KMS-11 (cell line): Measurements from ENCODE around the gene RAPGEF3.

Experiments used
- H2AFZ ChIP-seq: fragments of 200-600 bp; sonication (generic); 2 replicates; pipeline ENCODE4 v1.6.1; 2016; ENCODE audit warnings: antibody characterized with exemption, mixed run types, low read depth
- H3K27ac ChIP-seq: fragments of 200-600 bp; sonication (generic); 2 replicates; pipeline ENCODE4 v1.6.1; 2016; ENCODE audit warnings: mild to moderate bottlenecking, mixed run types
- H3K27me3 ChIP-seq: fragments of 200-600 bp; sonication (generic); 2 replicates; pipeline ENCODE4 v1.6.1; 2017; ENCODE audit warnings: mild to moderate bottlenecking, low read depth, mixed run types, moderate library complexity; ENCODE audit not compliant: insufficient read depth
- H3K36me3 ChIP-seq: fragments of 200-600 bp; sonication (generic); 2 replicates; pipeline ENCODE4 v1.6.1; 2017; ENCODE audit warnings: mild to moderate bottlenecking, mixed run types; ENCODE audit not compliant: insufficient read depth
- H3K4me1 ChIP-seq: fragments of 200-600 bp; sonication (generic); 2 replicates; pipeline ENCODE4 v1.6.1; 2016; ENCODE audit warnings: mild to moderate bottlenecking, low read depth, mixed run types; ENCODE audit not compliant: poor library complexity, severe bottlenecking
- H3K4me2 ChIP-seq: fragments of 200-600 bp; sonication (generic); 2 replicates; pipeline ENCODE4 v1.7.0; 2016; ENCODE audit warnings: mild to moderate bottlenecking, mixed run types
- H3K4me3 ChIP-seq: fragments of 200-600 bp; sonication (generic); IDR thresholded peaks from 2 replicates; pipeline ENCODE4 v1.6.1; 2017; ENCODE audit warnings: low read depth, low read length, mixed read lengths; ENCODE audit not compliant: insufficient read depth
- H3K79me2 ChIP-seq: fragments of 200-600 bp; sonication (generic); 2 replicates; pipeline ENCODE4 v1.6.1; 2016; ENCODE audit warnings: low read depth, mixed run types; ENCODE audit not compliant: insufficient read depth
- H3K9ac ChIP-seq: fragments of 200-600 bp; sonication (generic); 2 replicates; pipeline ENCODE4 v1.6.1; 2016; ENCODE audit warnings: mild to moderate bottlenecking, mixed run types
- H4K20me1 ChIP-seq: fragments of 200-600 bp; sonication (generic); 2 replicates; pipeline ENCODE4 v1.6.1; 2016; ENCODE audit warnings: mild to moderate bottlenecking, mixed run types; ENCODE audit not compliant: insufficient read depth
- TF ChIP-seq, protein P1 (sequence below): fragments of 200-600 bp; sonication (generic); conservative IDR thresholded peaks from 2 replicates; pipeline ENCODE4 v1.6.1; 2017; ENCODE audit warnings: low read depth, mild to moderate bottlenecking, antibody characterized with exemption, low read length, moderate library complexity, mixed read lengths

RAPGEF3 gene

DNA sequence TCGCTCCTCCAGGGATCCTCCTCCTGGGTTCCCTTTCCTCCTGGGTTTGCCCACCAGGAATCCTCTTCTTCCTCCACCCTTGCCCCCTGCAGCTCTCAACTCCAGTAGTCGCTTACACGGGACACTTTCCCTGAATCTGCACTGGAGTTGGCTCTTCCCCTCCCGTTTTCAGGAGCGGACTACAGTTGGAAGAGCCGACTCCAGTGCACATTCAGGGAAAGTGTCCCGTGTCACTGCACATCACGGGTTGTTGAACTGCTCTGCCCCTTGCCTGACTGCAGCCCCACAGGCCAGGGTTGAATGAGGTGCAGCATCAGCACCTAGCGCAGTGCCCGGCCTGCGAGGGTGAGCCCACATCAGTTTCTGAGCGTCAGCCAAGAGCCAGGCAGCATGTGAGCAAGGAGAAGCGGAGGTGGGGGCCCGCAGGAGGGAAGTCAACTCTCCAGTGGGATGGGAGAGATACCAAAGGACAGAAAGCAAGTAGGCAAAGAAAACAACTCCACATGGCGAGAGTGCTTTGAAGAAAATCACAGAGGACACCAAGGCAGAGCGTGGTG lies 13.1 kb downstream of the RAPGEF3 start:
- Histone ChIP-seq H3K4me1 (peaks cover 42% of the 10 kb centered on the region), H3K36me3 (no peaks in the 10 kb centered on the region), H3K27me3 (no peaks in the 10 kb centered on the region), H3K4me2 (no peak overlapping the region), H2AFZ (no peak overlapping the region), H3K27ac (no peak overlapping the region), H4K20me1 (no peaks in the 10 kb centered on the region), H3K79me2 (no peaks in the 10 kb centered on the region), H3K4me3 (no peak overlapping the region), H3K9ac (no peak overlapping the region)
- TF ChIP-seq, protein P1, sequence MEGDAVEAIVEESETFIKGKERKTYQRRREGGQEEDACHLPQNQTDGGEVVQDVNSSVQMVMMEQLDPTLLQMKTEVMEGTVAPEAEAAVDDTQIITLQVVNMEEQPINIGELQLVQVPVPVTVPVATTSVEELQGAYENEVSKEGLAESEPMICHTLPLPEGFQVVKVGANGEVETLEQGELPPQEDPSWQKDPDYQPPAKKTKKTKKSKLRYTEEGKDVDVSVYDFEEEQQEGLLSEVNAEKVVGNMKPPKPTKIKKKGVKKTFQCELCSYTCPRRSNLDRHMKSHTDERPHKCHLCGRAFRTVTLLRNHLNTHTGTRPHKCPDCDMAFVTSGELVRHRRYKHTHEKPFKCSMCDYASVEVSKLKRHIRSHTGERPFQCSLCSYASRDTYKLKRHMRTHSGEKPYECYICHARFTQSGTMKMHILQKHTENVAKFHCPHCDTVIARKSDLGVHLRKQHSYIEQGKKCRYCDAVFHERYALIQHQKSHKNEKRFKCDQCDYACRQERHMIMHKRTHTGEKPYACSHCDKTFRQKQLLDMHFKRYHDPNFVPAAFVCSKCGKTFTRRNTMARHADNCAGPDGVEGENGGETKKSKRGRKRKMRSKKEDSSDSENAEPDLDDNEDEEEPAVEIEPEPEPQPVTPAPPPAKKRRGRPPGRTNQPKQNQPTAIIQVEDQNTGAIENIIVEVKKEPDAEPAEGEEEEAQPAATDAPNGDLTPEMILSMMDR = no peak

DNA sequence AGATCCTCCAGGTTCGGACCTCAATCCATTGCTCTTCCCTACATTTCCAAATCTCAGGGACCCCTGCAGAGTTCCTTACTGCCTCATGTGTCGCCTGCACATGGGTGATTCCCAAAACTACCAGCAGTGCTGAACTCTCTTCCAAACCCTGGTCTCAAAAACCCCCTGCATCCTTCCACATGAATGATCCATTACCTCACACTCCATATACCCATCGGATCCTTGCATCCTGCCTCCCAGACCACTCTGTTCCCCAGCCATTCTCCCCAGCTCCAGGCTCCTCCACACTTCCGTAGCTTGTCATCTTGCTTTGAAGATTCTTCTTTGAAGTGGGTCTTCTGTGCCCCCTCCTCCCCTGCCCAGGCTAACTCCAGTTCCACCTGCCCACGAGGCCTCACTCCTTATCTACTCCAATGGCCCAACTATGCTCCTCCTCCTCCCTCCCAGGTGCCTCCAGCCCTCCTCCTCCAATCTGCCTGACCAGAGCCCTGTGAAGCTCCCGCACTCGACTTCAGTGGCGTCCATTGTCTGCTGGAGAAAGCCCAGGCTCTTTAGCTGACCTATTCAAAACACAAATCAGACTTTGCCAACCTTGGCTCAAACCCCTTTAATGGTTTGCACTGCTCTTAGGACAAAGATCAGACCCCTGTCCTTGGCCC lies 13.8 kb downstream of the RAPGEF3 start:
- Histone ChIP-seq H3K27me3 (no peaks in the 10 kb centered on the region), H3K36me3 (no peaks in the 10 kb centered on the region), H3K79me2 (no peaks in the 10 kb centered on the region), H4K20me1 (no peaks in the 10 kb centered on the region), H2AFZ (no peak overlapping the region), H3K9ac (no peak overlapping the region), H3K27ac (no peak overlapping the region), H3K4me1 (peaks cover 48% of the 10 kb centered on the region), H3K4me2 (no peak overlapping the region), H3K4me3 (no peak overlapping the region)
- TF ChIP-seq, protein P1 = no peak

DNA sequence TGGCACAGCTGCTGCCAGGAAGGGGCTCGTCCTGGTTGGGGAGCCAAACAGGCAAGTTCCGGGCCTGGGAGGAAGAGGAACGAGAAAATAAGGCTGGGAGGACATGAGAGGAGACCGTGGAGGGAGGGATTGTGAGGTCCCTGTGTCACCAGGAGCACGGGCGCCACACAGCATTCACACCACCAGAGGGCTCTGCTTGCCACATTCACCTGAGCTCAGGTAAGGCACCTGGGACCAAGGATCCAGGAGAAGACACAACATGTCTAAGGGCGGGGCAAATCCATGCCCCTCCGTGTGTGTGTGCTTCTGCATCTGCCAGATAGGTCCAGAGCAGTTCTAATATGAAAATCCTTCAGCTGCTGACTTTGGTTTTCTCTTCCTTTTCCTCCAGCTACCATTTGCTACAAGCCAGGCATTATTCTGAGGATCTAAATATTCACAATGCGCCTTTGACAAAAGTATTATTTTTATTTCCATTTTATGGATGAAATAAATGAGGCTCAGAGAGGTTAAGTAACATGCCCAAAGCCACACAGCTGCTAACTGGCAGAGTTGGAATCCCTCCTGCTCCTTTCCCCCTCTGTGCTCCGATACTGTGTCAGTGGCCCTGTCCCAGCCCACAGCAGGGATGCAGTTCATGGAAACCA lies 14.6 kb downstream of the RAPGEF3 start:
- Histone ChIP-seq H3K4me3 (no peak overlapping the region), H4K20me1 (no peaks in the 10 kb centered on the region), H3K27me3 (no peaks in the 10 kb centered on the region), H3K4me1 (peaks cover 56% of the 10 kb centered on the region), H3K4me2 (no peak overlapping the region), H3K36me3 (no peaks in the 10 kb centered on the region), H3K27ac (no peak overlapping the region), H2AFZ (no peak overlapping the region), H3K79me2 (no peaks in the 10 kb centered on the region), H3K9ac (no peak overlapping the region)
- TF ChIP-seq, protein P1 = peak; percentile 76

DNA sequence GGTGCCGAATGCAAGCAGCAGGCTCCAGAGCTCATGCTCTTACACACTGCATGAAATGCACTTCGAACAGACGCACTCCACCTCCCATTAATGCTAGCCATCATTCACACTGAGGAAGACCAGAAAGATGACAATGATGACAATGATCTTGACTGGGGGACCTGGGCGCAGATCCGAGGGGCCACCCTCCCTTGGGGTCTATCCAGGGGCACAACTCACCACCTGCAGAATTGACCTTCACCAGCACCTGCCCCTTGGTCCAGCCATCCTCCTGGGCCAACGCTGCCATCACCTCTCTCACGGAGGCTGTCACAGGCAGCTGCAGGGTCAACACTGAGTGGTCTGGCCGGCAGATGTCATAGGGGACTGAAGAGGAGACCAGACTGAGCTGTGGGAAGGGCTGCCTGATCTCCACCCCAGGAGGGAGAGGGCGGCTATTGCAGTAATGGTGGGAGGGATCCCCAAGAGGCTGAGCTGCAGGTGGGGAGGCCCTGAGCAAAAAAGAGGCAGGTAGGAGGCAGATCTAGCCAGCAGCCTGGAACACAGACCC lies 15.3 kb downstream of the RAPGEF3 start:
- Histone ChIP-seq H3K4me1 (peaks cover 61% of the 10 kb centered on the region), H2AFZ (no peak overlapping the region), H3K9ac (no peak overlapping the region), H3K79me2 (no peaks in the 10 kb centered on the region), H3K4me2 (no peak overlapping the region), H4K20me1 (no peaks in the 10 kb centered on the region), H3K4me3 (no peak overlapping the region), H3K36me3 (no peaks in the 10 kb centered on the region), H3K27ac (no peak overlapping the region), H3K27me3 (no peaks in the 10 kb centered on the region)
- TF ChIP-seq, protein P1 = no peak
